Hematopoietic multipotent progenitor cell treated with erythropoietin and hydrocortisone succinate and interleukin-3 and kit ligand, for 15 days (in vitro differentiated cells): ENCODE results near the gene NUMBL.
A peak's percentile ranks its signal among the peaks of the same experiment; 100 is the strongest.

Experiments used
- DNase-seq: peaks from one replicate; pipeline ENCODE4 v3.0.0-alpha.2; 2015; ENCODE audit warnings: low spot score

The NUMBL gene

DNA sequence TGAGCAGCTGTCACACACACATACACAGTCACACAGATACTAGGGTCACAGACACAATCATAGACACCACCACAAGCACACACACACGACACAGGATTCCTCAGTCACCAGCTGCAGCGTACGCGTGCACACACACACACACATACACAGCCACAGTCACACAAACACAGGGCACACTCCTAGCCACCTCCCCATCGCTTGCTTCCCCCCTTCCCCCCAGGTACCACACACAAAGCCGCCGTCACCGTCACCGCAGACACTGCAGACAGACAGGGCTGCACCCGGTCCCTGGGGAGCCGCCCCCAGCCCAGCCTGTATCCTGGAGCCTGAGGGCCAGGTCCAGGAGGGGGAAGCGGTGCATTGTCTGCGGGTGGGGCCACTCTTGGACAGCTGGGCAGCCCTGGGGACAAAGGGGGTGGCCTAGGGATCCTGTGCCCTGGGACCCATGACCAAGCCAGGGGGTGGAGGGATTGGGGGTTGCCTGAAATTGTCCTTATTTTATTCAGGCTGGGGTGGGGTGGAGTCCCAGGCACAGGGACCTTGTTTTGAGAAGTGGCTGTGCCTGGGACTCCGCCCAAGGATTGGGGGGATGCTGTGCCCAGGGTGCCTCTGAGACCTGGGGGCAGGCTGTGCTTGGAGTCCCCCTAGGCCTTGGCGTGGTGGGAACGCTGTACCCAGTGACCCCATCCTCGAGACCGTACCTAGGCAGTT, 957 bp downstream of the NUMBL start:
- DNase-seq: no peak

DNA sequence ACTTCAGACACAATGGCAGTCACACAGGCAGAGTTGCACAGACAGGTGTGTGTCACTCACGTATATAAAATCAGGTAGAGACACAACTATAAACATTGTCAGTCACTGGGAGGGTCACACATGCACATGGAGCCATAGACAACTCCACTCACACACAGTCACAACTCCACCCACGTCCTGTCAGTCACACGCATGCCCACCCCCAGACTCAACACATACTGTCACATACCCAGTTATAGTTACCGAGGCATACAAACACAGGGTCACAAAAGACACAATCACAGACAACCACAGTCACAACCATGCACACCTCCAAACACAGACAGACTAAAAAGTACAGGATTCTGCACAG, 1.5 kb downstream of the NUMBL start:
- DNase-seq: no peak

GRCh38 chr19:40688309-40688708, 2.1 kb downstream of the NUMBL start:
- DNase-seq: no peak

DNA sequence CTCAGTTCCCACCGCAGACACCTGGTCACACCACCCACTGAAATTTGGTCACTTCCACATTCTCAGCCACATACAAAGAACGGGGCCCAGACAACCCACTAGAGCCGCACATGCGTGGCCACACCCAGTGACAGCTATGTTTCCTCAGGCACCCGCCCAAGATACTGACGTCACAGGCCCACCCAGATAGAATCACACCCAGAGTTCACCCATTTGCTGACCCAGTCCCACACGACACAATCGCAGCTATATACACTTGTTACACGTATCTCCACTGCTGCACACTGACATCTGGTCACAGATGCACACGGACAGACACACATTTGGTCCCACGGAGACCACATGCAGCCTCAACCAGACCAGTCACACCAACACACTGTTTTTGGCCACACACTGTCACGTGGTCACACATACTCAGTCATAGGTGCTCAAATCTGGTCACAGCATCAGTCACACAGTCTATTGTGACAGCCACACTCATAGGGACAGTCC, 2.9 kb downstream of the NUMBL start:
- peak; percentile 94 for DNase-seq

DNA sequence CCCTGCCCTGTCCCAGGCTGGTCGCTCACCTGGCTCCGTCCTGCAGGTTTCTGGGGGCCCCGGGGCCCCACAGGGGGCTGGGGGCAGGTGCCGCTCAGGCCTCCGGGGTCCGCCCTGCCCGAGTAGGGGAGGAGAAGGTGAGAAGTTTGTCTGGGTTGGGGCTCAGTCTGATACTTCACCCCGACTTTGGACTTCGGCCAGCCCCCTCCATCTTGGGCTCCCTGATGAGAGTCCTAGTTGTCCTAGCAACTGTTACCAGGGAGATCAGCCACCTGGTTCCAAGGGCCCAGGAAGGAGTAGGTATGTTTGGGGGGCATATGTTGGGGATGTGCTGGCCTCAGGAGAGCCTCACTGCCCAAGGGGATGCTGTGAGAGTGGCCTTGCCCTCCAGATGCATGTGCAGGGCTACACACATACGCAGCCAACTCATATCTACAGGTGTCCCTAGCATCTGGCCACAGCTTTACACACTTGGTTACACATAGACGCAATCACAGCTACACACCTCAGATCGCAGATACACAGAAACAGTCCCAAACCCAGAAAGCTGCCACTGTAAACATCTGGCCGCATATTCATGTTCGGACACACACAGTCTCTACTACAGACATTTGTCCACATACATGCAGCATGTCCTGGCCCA, 3.4 kb downstream of the NUMBL start:
- DNase-seq: peak; percentile 62

DNA sequence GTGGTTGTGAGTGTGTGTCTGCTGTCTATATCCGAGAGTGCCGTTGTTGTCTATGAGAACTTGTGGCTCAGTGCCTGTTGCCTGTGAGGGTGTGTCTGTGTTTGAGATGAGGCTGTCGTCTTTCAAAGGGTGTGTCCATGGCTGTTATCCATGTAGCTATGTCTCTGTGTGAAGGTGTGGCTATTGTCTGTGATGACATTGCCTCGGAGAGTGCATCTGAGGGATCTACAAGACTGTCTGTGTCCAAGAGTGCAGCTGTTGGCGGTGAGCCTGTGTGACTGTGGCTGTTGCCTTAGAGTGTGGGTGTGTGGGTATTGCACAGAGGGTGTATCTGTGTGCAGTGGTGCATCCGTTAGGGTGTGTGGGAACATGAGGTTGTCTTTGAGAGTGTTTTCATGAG, 4.9 kb downstream of the NUMBL start:
- DNase-seq: peak; percentile 46

DNA sequence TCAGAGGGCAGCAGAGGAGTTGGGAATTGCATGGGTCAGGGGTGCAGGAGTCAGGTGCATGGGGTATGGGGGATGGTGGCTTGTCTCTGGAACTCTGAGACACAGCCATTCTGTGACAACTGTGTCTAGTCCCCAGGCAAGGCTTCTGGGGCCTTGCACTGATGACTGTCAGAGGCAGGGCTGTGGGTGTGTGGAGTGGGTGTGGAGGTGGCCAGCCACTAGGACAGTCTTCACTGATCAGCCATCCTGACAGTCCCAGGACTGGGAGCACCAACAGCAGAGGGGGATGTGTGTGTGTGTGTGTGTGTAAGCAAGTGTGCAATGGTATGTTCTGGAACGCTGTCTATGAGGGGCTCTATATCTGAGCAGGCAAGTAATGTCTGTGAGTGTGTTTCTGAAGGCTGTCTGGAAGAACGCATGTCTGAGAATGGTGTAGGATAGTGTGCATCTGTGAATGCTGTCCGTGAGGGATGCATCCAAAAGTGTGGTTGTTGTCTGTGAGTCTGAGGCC, 5.4 kb downstream of the NUMBL start:
- DNase-seq: no peak

- no peak for DNase-seq
These were observed 6.2 kb downstream of the NUMBL start for GRCh38 chr19:40684280-40684679.

DNA sequence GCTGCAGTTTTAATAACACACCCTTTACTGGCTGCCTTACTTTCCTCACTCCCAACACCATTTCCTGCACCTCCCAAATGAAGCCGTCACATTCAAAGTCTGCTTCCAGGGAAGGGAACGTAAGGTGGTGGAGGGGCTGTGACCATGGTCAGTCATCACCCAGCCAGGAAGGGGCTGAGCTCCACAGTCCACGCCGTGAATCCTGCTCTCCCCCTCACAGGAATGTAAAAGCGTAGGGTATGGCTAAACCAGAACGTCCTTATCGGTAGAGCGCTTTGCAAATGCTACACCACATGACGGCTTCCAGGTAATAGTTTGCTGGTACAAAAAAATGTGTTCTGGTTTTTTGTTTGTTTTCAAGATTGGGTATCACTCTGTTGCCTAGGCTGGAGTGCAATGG, 7.0 kb downstream of the NUMBL start:
- no peak for DNase-seq

DNA sequence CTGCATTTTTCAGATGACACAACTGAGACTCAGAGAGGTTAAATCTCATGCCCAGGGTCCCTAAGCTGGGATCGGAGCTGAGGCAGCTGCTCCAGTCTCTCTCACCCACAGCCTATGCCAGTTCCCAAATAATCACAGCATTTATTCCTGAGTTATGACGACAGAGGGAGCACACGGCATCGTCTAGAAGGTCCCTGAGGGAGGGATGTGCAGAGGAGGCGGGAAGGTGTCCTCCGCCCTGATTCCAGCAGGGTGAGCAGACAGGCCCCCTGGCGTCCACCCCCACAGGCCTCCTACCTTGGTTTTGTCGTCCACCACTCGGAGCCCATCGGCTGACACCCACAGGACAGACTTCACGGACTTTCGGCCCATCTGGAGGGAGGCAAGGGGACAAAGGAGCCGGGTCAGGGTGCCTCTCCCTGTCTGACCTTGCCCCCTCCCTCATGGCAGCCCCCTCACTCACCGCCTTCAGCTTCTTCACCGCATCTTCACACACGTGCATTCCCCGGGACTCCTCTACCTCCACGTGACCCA, 8.0 kb downstream of the NUMBL start:
- no peak for DNase-seq

GRCh38 chr19:40681039-40681438, 9.4 kb downstream of the NUMBL start:
- DNase-seq: no peak

DNA sequence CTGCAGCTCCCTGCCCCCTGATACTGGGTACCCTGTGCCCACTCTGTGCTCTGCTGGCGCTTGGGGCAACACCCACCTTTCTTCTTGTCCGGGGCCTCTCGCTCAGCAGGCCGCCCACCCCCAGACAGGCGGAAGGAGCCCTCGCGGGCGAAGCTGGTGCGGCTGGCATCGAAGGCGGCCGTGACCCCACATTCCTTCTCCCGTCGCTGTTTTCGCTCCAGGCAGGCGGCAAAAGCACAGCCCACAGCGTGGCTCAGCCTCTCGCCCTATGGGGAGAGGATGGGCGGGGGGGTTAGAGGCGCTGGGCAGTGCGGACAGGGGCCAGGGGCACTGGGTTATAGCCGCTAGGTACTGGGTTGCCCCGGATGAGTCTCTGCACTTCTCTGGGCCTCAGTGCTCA, 13.3 kb downstream of the NUMBL start:
- DNase-seq: no peak

- no peak for DNase-seq
These were observed 16.2 kb downstream of the NUMBL start for GRCh38 chr19:40674291-40674690.

- DNase-seq: no peak
These were observed 17.1 kb downstream of the NUMBL start for GRCh38 chr19:40673397-40673796.

GRCh38 chr19:40672573-40673299, 17.7 kb downstream of the NUMBL start:
- no peak for DNase-seq

- no peak for DNase-seq
These were observed 18.4 kb downstream of the NUMBL start for GRCh38 chr19:40672038-40672437.

DNA sequence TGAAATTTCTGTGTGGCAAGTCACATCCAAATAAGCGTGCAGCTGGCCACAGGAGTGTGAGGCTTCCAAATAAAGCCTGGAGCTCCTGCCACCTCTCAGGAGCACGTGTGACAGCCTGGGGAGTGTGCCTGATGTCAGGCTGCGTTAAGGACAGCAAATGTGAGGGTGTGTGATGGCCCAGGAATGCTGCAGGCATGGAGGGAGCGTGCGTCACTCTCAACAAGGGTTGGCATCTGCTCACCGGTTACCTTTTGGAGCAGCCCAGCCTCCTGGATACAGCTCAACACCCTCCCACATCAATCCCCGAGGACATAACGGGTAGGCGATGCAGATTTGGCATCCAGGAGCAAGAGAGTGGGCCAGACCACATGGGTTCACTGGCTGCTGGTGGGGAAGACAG, 19.0 kb downstream of the NUMBL start:
- DNase-seq: no peak

DNA sequence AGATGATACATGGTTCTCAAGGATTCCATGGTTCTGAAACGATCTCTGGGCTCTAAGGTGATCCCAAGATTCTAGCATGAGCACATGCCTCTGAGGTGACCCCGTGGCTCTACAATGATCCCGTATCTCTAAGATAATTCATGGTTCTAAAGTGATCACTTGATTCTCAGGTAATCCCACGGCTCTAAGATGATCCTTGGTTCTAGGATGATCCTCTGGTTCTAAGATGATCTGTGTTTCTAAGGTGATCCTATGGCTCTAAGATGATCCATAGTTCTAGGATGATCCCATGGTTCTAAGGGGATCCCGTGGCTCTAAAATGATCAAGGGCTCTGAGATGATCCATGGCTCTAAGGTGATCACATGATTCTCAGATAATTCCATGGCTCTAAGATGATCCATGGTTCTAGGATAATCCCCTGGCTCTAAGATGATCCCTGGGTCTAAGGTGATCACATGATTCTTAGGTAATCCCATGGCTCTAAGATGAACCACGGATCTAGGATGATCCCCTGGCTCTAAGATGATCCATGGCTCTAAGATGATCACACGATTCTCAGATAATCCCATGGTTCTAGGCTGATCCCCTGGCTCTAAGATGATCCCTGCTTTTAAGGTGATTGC, 21.3 kb downstream of the NUMBL start:
- no peak for DNase-seq

DNA sequence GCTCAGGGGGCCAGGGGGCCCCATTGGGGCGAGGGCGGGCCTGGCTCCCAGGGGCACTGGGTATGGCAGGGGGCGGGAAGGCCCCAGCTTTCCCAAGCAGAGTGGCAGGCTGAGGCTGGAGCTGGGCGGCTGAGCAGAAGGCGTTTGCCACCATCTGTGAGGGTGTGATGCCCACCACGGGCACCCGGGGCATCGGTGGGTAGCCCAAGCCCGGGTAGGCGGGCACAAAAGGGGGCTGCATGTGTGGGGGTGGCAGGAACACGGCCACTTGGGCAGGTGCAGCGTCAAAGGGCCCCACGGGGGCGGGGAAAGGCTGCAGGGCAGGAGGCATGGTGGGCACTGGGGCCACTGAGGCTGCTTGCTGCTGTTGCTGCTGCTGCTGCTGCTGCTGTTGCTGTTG, 22.8 kb downstream of the NUMBL start:
- DNase-seq: no peak

- DNase-seq: no peak
These were observed 23.5 kb downstream of the NUMBL start for GRCh38 chr19:40666803-40667438.
